ENCODE results near the gene RNF40. TPM values are rescaled to one million over a fixed set of nuclear protein-coding genes. Genes with fewer than 3 reads are reported as not detected.
"Not testable (repeated sequence)": the region's sequence is repeated elsewhere in the genome, so short reads cannot be mapped to it uniquely, and the experiment has no call there.

Gene RNF40
- total RNA-seq, 1 experiment from 2014 or later = 90.3 TPM

- intact Hi-C loops (cut with micrococcal nuclease) = not testable (repeated sequence)
Observed at GRCh38 chr16:30821441-30821840, 59.3 kb downstream of the RNF40 start.

GRCh38 chr16:30821891-30822290 is 59.8 kb downstream of the RNF40 start:
- H3K27me3 ChIP-seq (ENCODE audit: insufficient read depth, low read length) = no peaks in the 10 kb centered on the region
- H3K27ac ChIP-seq (ENCODE audit: low read depth, low read length) = no peak overlapping the region
- ChIA-PET RAD21 (ENCODE audit: low non-redundant PET in 1 of 2, low total read pairs in 2 of 2, uncharacterized antibody in 2 of 2, unreplicated experiment in 2 of 2) (no interaction called here), POLR2A (no interaction called here), CTCF (no interaction called here)
- intact Hi-C loops (cut with micrococcal nuclease) = no loop called here
- H3K4me1 ChIP-seq (ENCODE audit: control insufficient read depth in 1 of 2, insufficient read depth in 2 of 2, low read length in 2 of 2) = no peaks in the 10 kb centered on the region
- no TSS peak for BruUV-seq (replicated peaks)
- ATAC-seq (no peak), DNase-seq (ENCODE audit: low read depth, low spot score) (no peak)
- H2AFZ ChIP-seq (ENCODE audit: low read depth, low read length, poor library complexity, severe bottlenecking) = no peak overlapping the region
- no peak overlapping the region for H3K9ac ChIP-seq (ENCODE audit: low read length)
- H3K79me2 ChIP-seq (ENCODE audit: insufficient read depth, low read length) = no peaks in the 10 kb centered on the region
- no peaks in the 10 kb centered on the region for H3K36me3 ChIP-seq (ENCODE audit: control insufficient read depth in 1 of 2, insufficient read depth in 2 of 2, low read length in 2 of 2)
- H3K9me2 ChIP-seq (ENCODE audit: insufficient read depth) = no peaks in the 10 kb centered on the region
- H3K9me3 ChIP-seq (ENCODE audit: control insufficient read depth in 1 of 2, insufficient read depth in 1 of 2, low read depth in 1 of 2, low read length in 2 of 2) = no peaks in the 10 kb centered on the region
- H3K4me3 ChIP-seq (replicated peaks in 1 of 2; ENCODE audit: low read depth in 1 of 2, low read length in 2 of 2) = no peak overlapping the region
- no peaks in the 10 kb centered on the region for H4K20me1 ChIP-seq (ENCODE audit: insufficient read depth)
- no peak overlapping the region for H3K4me2 ChIP-seq (ENCODE audit: low read length)
- no peak for TF ChIP-seq SP1 (IDR thresholded peaks at IDR 0.05; ENCODE audit: low read depth)
- TF ChIP-seq CTCF (IDR thresholded peaks at IDR 0.05 in 2 of 3, conservative IDR thresholded peaks at IDR 0.05 in 1 of 3; ENCODE audit: borderline replicate concordance in 1 of 3, insufficient read depth in 1 of 3, low read depth in 2 of 3, low read length in 2 of 3) = no peak
- TF ChIP-seq RAD21 (IDR thresholded peaks at IDR 0.05; ENCODE audit: low read depth) = no peak
- TF ChIP-seq POLR2AphosphoS5 (IDR thresholded peaks at IDR 0.05; ENCODE audit: low read depth, low read length) = no peak
- TF ChIP-seq ZFX (IDR thresholded peaks at IDR 0.05) = no peak
- TF ChIP-seq JUND (IDR thresholded peaks at IDR 0.05) = no peak
- no peak for TF ChIP-seq YY1 (IDR thresholded peaks at IDR 0.05; ENCODE audit: extremely low read depth, insufficient replicate concordance, low read depth, low read length)
- TF ChIP-seq ATF3 (IDR thresholded peaks at IDR 0.05) = no peak
- no peak for TF ChIP-seq REST (IDR thresholded peaks at IDR 0.05; ENCODE audit: low read depth)
- TF ChIP-seq CEBPB (IDR thresholded peaks at IDR 0.05; ENCODE audit: low read depth) = no peak
- no peak for TF ChIP-seq TCF7L2 (IDR thresholded peaks at IDR 0.05; ENCODE audit: borderline replicate concordance, extremely low read depth, insufficient read depth, insufficient read length)
- TF ChIP-seq MAX (IDR thresholded peaks at IDR 0.05) = no peak

More at GRCh38 chr16:30821441-30821840, 59.3 kb downstream of the RNF40 start:
- H3K36me3 ChIP-seq (ENCODE audit: control insufficient read depth in 1 of 2, insufficient read depth in 2 of 2, low read length in 2 of 2); H3K27me3 ChIP-seq (ENCODE audit: insufficient read depth, low read length); H3K9ac ChIP-seq (ENCODE audit: low read length); CTCF ChIA-PET; POLR2A ChIA-PET; H3K9me3 ChIP-seq (ENCODE audit: control insufficient read depth in 1 of 2, insufficient read depth in 1 of 2, low read depth in 1 of 2, low read length in 2 of 2); H3K4me1 ChIP-seq (ENCODE audit: control insufficient read depth in 1 of 2, insufficient read depth in 2 of 2, low read length in 2 of 2); H4K20me1 ChIP-seq (ENCODE audit: insufficient read depth); H3K27ac ChIP-seq (ENCODE audit: low read depth, low read length); H3K4me3 ChIP-seq (replicated peaks in 1 of 2; ENCODE audit: low read depth in 1 of 2, low read length in 2 of 2); H3K79me2 ChIP-seq (ENCODE audit: insufficient read depth, low read length); RAD21 ChIA-PET (ENCODE audit: low non-redundant PET in 1 of 2, low total read pairs in 2 of 2, uncharacterized antibody in 2 of 2, unreplicated experiment in 2 of 2); H3K4me2 ChIP-seq (ENCODE audit: low read length); ATAC-seq; H3K9me2 ChIP-seq (ENCODE audit: insufficient read depth); DNase-seq (ENCODE audit: low read depth, low spot score); BruUV-seq (replicated peaks); H2AFZ ChIP-seq (ENCODE audit: low read depth, low read length, poor library complexity, severe bottlenecking): not testable (repeated sequence)
